OCI-LY7 (cell line): Measurements from ENCODE around the gene VEGFD. TPM values are rescaled to one million over a fixed set of nuclear protein-coding genes. Genes with fewer than 3 reads are reported as not detected.
"Not testable (repeated sequence)": the region's sequence is repeated elsewhere in the genome, so short reads cannot be mapped to it uniquely, and the experiment has no call there.

Source experiments
- BruUV-seq: library from RNA; stranded (reverse); fragments of 400-500 nt; replicated peaks from 2 replicates; lab custom pipeline; 2021; lab: Mats Ljungman, UMichigan
- CTCF ChIA-PET: fragments of 300-600 bp; sonication (Branson Sonifier 250); formaldehyde crosslinking; loops from one replicate; lab custom pipeline; 2022; ENCODE audit warnings: antibody characterized with exemption; ENCODE audit not compliant: unreplicated experiment; lab: Charles Lee
- POLR2A ChIA-PET: fragments of 300-600 bp; sonication (Branson Sonifier 250); formaldehyde crosslinking; loops from one replicate; lab custom pipeline; 2022; ENCODE audit warnings: antibody characterized with exemption; lab: Charles Lee
- DNase-seq: peaks from one replicate; pipeline ENCODE4 v3.0.0-alpha.2; 2015; ENCODE audit warnings: low spot score
- H2AFZ ChIP-seq: fragments of 200-600 bp; sonication (generic), shearing (Covaris generic); 2 replicates; pipeline ENCODE4 v1.6.1; 2014; ENCODE audit warnings: mild to moderate bottlenecking, antibody characterized with exemption, low read length, moderate library complexity
- H3K27ac ChIP-seq: fragments of 200-600 bp; sonication (generic); 2 replicates; pipeline ENCODE4 v1.5.1; 2014; ENCODE audit warnings: mixed run types, low read depth, mild to moderate bottlenecking, moderate library complexity, low read length, inconsistent platforms; ENCODE audit not compliant: poor library complexity, severe bottlenecking
- H3K36me3 ChIP-seq: fragments of 200-600 bp; sonication (generic); 2 replicates; pipeline ENCODE4 v1.6.1; 2014; ENCODE audit warnings: mild to moderate bottlenecking, antibody characterized with exemption, low read length, moderate library complexity, mixed read lengths; ENCODE audit not compliant: insufficient read depth
- H3K4me1 ChIP-seq: fragments of 200-600 bp; sonication (generic); 2 replicates; pipeline ENCODE4 v1.5.1; 2014; ENCODE audit warnings: mild to moderate bottlenecking, low read length; ENCODE audit not compliant: insufficient read depth, poor library complexity, severe bottlenecking
- H3K4me2 ChIP-seq: fragments of 200-600 bp; sonication (generic); 2 replicates; pipeline ENCODE4 v1.6.1; 2014; ENCODE audit warnings: mild to moderate bottlenecking, low read length
- H3K4me3 ChIP-seq: fragments of 200-600 bp; sonication (generic); 2 replicates; pipeline ENCODE4 v1.5.1; 2014; ENCODE audit warnings: mild to moderate bottlenecking, low read depth, low read length; ENCODE audit not compliant: poor library complexity, severe bottlenecking
- H3K79me2 ChIP-seq: fragments of 200-600 bp; sonication (generic); 2 replicates; pipeline ENCODE4 v1.6.1; 2016; ENCODE audit warnings: low read depth, mild to moderate bottlenecking, low read length, moderate library complexity, mixed read lengths; ENCODE audit not compliant: insufficient read depth
- H3K9me2 ChIP-seq: fragments of 200-600 bp; sonication (generic); 2 replicates; pipeline ENCODE4 v1.6.1; 2016; ENCODE audit warnings: mild to moderate bottlenecking, low read length, mixed read lengths; ENCODE audit not compliant: insufficient read depth
- H3K9me3 ChIP-seq: fragments of 200-600 bp; sonication (generic); 2 replicates; pipeline ENCODE4 v1.6.1; 2014; ENCODE audit warnings: mild to moderate bottlenecking, mixed run types, low read length, mixed read lengths
- H4K20me1 ChIP-seq: fragments of 200-600 bp; sonication (generic); 2 replicates; pipeline ENCODE4 v1.6.1; 2014; ENCODE audit warnings: mild to moderate bottlenecking, antibody characterized with exemption, low read length, moderate library complexity, mixed read lengths; ENCODE audit not compliant: insufficient read depth
- EZH2phosphoT487 ChIP-seq: fragments of 200-600 bp; sonication (generic); IDR thresholded peaks from 2 replicates; pipeline ENCODE4 v1.6.1; 2018; ENCODE audit warnings: low read depth, borderline replicate concordance, mild to moderate bottlenecking, mixed run types, antibody characterized with exemption, low read length, moderate library complexity, mixed read lengths
- intact Hi-C: fragments of 100-400 bp; cut with micrococcal nuclease; formaldehyde crosslinking; loops from one replicate; pipeline ENCODE4 v1.10.0; 2022; ENCODE audit not compliant: unreplicated experiment
- total RNA-seq, 2 experiments: library from RNA; depleted of rRNA in 1 of 2; stranded (reverse); fragments of >200 nt in 1 of 2; shearing (Covaris generic) in 1 of 2; gene quantifications; 2 replicates each; pipeline ENCODE4 v1.2.3, GENCODE V29; 2014 to 2022
- TF ChIP-seq, protein P1 (sequence below): fragments of 200-600 bp; sonication (generic); conservative IDR thresholded peaks from 2 replicates; pipeline ENCODE4 v1.5.1; 2014; ENCODE audit warnings: mild to moderate bottlenecking, antibody characterized with exemption, low read length, moderate library complexity, mixed read lengths

Gene VEGFD
- total RNA-seq, 2 experiments from 2014 or later, result not detected

- no TSS peak for BruUV-seq
- no peaks in the 10 kb centered on the region for H4K20me1 ChIP-seq
- H3K79me2 ChIP-seq, result no peaks in the 10 kb centered on the region
- H3K27ac ChIP-seq, result no peak overlapping the region
- H3K4me1 ChIP-seq, result no peaks in the 10 kb centered on the region
- no peak for TF ChIP-seq EZH2phosphoT487
- TF ChIP-seq, protein P1, sequence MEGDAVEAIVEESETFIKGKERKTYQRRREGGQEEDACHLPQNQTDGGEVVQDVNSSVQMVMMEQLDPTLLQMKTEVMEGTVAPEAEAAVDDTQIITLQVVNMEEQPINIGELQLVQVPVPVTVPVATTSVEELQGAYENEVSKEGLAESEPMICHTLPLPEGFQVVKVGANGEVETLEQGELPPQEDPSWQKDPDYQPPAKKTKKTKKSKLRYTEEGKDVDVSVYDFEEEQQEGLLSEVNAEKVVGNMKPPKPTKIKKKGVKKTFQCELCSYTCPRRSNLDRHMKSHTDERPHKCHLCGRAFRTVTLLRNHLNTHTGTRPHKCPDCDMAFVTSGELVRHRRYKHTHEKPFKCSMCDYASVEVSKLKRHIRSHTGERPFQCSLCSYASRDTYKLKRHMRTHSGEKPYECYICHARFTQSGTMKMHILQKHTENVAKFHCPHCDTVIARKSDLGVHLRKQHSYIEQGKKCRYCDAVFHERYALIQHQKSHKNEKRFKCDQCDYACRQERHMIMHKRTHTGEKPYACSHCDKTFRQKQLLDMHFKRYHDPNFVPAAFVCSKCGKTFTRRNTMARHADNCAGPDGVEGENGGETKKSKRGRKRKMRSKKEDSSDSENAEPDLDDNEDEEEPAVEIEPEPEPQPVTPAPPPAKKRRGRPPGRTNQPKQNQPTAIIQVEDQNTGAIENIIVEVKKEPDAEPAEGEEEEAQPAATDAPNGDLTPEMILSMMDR, result no peak
- H3K9me2 ChIP-seq, result no peaks in the 10 kb centered on the region
- POLR2A ChIA-PET, result interaction anchor here (0.6 to 0.7 kb wide), 2 partner anchors 545 to 654 kb away, joined by 3 read pairs; partner anchors contain the start of gene AP1S2
- no peak overlapping the region for H3K4me2 ChIP-seq
- H3K9me3 ChIP-seq, result no peaks in the 10 kb centered on the region
- no peaks in the 10 kb centered on the region for H3K36me3 ChIP-seq
- DNase-seq, result no peak
- CTCF ChIA-PET, result no interaction called here
- no peak overlapping the region for H3K4me3 ChIP-seq
- no peak overlapping the region for H2AFZ ChIP-seq
- intact Hi-C loops, result no loop called here
These were observed 74.1 kb downstream of the VEGFD start for GRCh38 chrX:15310117-15310516.

DNA sequence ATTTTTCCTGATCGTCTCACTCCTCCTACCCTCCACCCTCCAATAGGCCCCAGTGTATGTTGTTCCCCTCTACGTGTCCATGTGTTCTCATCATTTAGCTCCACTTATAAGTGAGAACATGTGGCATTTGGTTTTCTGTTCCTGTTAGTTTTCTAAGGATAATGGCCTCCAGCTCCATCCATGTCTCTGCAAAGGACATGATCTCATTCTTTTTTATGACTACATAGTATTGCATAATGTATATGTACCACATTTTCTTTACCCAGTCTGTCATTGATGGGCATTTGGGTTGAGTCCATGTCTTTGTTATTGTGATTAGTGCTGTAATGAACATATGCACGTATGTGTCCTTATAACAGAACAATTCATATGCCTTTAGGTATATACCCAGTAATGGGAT lies 78.3 kb downstream of the VEGFD start:
- H4K20me1 ChIP-seq, H3K27ac ChIP-seq, H3K9me2 ChIP-seq, CTCF ChIA-PET, intact Hi-C loops, H3K4me2 ChIP-seq, H2AFZ ChIP-seq, POLR2A ChIA-PET, H3K79me2 ChIP-seq, H3K36me3 ChIP-seq, H3K4me1 ChIP-seq, H3K4me3 ChIP-seq, DNase-seq, BruUV-seq, H3K9me3 ChIP-seq: not testable (repeated sequence)

- H3K79me2 ChIP-seq, result no peaks in the 10 kb centered on the region
- H3K27ac ChIP-seq, result no peak overlapping the region
- CTCF ChIA-PET, result no interaction called here
- no peak overlapping the region for H3K4me3 ChIP-seq
- H3K9me2 ChIP-seq, result no peaks in the 10 kb centered on the region
- no peaks in the 10 kb centered on the region for H4K20me1 ChIP-seq
- POLR2A ChIA-PET, result interaction anchor here (0.5 kb wide), 1 partner anchor 14 kb away, joined by 3 read pairs; no protein-coding TSS in a partner anchor
- TF ChIP-seq, protein P1, result no peak
- BruUV-seq, result no TSS peak
- H3K36me3 ChIP-seq, result no peaks in the 10 kb centered on the region
- H3K4me1 ChIP-seq, result no peaks in the 10 kb centered on the region
- H2AFZ ChIP-seq, result no peak overlapping the region
- DNase-seq, result no peak
- H3K9me3 ChIP-seq, result no peaks in the 10 kb centered on the region
- intact Hi-C loops, result loop anchor here (2.0 kb wide), 1 partner anchor 167 kb away; no protein-coding TSS in a partner anchor
- H3K4me2 ChIP-seq, result no peak overlapping the region
These were observed 82.3 kb downstream of the VEGFD start for GRCh38 chrX:15301924-15302323.
